ENCODE data around the gene SKAP1.

GRCh38 chr17:48307814-48308411 lies 122.1 kb downstream of the SKAP1 start:
- no peak for TF ChIP-seq ZBTB33 (CRISPR knock-in tag; IDR thresholded peaks at IDR 0.05)
- TF ChIP-seq CTCF (CRISPR knock-in tag; IDR thresholded peaks at IDR 0.05): peak; percentile 78
- TF ChIP-seq ZSCAN9 (CRISPR knock-in tag; IDR thresholded peaks at IDR 0.05; ENCODE audit: borderline replicate concordance): no peak
- TF ChIP-seq IRF9 (CRISPR knock-in tag; IDR thresholded peaks at IDR 0.05; ENCODE audit: borderline replicate concordance): no peak
- TF ChIP-seq ZNF501 (CRISPR knock-in tag; IDR thresholded peaks at IDR 0.05): no peak
- no peak for TF ChIP-seq EZH2 (conservative IDR thresholded peaks at IDR 0.05; ENCODE audit: low read depth, low read length)
- no peak for TF ChIP-seq ZNF333 (CRISPR knock-in tag; IDR thresholded peaks at IDR 0.05; ENCODE audit: borderline replicate concordance)
- no peak for TF ChIP-seq ZNF232 (CRISPR knock-in tag; IDR thresholded peaks at IDR 0.05; ENCODE audit: borderline replicate concordance)
- no peak for TF ChIP-seq AFF4 (CRISPR knock-in tag; IDR thresholded peaks at IDR 0.05)
- TF ChIP-seq SIN3A (IDR thresholded peaks at IDR 0.05; ENCODE audit: borderline replicate concordance, low read depth, low read length): no peak
- no peak for TF ChIP-seq ZNF3 (CRISPR knock-in tag; IDR thresholded peaks at IDR 0.05)

Measured in HepG2 (cell line).